SKM-1 (cell line): ENCODE measurements around the gene HIVEP2.
A peak's percentile ranks its signal among the peaks of the same experiment; 100 is the strongest.

Experiments
- DNase-seq: peaks from one replicate; lab custom pipeline; 2025; ENCODE audit not compliant: unreplicated experiment; lab: John Stamatoyannopoulos, UW

Gene HIVEP2

DNA sequence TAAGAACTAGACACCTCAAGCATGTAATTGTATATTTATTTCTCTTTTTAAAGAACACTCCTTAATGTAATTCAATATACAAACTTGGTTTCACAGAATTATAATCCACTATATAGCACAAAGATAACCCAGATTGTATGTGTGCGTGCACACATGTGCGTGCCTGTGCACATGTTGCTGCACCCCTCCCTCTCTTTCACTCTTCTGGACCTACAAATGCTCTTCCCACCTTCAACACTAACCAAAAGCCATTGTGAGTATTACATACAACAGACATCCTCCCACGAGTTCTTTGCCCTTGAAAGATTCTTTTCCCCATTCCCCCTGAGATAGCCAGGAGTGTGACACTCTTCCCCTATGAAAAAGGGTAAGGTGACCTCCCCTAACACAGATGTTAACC lies 193.5 kb downstream of the HIVEP2 start:
- DNase-seq, result no peak

DNA sequence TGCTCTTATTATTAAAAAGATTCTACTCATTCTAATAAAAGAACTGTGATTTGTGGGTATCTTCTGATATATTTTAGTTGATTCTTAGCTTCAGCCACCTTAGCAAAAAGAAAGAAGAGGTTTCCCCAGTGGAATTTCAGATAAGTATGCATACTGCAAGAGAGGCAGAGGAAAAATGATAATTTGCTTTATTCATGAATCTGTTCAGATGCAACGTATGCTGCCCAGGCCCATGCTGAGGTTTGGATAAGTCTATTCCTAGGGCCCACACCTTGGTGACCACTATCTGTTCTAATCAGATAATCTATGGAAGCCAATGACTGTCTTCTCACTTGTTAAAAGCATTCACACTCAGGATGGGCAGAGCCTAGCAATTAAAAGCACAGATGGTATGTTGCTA lies 194.0 kb downstream of the HIVEP2 start:
- DNase-seq, result no peak

DNA sequence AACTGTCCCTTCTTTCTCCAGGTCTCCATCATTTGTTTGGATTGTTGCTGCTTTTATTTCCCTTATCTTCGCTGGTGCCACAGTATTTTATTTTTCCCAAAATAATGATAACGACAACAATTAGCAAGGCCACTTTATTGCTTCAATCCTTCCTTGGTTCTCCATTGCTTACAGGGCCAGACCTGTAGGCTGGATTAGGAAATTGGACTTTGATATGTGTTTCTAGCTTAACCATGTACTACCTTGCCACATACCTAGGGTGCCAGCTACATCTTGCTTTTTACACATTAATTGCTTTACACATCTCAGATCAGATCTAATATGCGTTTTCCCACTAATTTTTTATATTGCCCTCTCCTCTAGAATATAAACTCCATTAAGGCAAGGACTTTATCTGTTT lies 195.4 kb downstream of the HIVEP2 start:
- no peak for DNase-seq

DNA sequence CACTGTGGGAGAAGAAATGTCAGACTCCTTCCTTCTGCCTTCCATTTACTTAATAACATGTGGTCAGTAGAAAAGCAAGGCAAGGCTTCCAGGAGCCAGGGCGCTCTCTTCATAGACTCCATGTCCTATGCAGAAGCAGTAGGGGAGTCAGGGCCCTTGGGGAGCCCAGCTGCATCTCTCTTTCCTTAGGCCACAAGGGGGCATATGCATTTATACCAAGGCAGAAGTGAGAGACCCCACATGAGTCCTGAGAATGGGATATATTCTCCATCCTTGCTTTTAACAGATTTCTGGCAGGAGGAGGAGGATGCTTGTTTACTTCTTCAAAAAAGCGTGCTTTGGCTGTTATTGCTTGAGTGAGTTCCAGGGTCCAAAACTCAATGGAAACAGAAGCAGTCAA lies 198.5 kb downstream of the HIVEP2 start:
- DNase-seq, result no peak

DNA sequence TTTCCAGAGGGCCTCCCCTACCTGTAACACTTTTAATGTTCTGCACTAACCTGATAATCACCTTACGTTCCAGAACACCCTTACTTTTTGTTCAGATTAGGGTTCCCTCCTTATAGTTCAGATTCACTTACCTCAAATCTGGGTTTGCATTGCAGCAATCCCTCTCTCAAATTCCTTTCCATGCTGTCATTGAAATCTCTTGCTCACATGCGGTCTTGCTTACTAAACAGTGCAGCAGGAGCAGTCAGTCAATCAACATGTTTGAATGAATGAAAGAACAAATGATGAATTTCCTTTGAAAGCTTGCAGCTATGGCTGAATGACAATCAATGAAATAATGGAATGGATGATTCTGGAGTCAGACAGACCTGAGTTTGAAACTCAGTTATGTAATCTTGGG lies 200.1 kb downstream of the HIVEP2 start:
- no peak for DNase-seq

DNA sequence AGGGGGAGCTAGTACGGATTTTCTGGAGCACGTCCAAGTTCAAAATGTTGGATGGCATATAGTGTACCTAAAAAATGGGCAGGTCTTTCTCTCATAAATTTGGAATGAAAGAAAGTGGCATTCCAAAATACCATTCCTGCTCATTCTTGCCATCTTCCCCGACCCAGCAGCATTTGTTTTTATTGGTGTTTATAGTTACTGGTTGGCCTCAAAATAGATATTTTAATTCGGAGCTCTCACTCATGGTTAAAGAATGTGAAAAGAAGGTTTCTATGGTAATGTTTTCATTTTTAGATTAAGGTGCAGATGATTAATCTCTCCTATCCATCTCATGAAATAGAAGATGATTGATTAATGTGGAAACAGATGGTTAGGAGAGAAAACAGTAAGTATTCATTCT lies 204.5 kb downstream of the HIVEP2 start:
- no peak for DNase-seq

DNA sequence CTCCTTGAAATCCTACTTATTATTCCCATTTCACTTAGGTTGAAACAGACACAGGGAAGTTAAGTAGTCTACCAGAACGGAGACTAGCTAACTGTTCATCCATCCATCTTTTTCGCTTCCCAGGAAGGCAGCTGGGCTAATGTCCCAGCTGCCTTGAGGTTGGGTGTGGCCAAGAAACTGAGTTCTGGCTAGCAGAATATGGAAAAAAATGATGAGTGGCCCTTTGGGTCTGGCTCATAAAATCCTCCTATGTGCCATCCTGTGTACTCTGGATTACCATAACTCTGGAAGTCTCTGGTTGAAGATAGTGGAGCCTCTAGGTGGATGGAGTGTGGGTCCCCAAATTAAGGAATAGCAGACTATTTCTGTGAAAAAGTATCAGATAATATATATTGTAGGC lies 206.2 kb downstream of the HIVEP2 start:
- DNase-seq, result no peak

DNA sequence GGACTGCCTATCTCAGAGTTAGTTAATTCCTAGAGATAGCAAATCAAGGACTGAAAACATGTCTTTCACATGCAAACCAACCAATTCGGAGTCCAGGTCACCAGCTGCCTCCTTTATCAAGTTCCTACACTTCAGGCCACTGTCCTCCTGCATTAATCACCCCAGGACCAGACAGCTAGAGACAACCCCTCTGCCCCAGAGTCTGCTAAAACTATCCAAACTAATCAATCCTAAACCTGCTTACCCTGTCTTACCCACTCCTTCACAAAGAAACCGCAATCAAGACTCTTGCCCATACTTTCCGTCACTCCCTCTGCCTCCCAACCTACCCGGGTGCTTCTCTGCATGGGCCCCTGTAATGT lies 207.0 kb downstream of the HIVEP2 start:
- no peak for DNase-seq

DNA sequence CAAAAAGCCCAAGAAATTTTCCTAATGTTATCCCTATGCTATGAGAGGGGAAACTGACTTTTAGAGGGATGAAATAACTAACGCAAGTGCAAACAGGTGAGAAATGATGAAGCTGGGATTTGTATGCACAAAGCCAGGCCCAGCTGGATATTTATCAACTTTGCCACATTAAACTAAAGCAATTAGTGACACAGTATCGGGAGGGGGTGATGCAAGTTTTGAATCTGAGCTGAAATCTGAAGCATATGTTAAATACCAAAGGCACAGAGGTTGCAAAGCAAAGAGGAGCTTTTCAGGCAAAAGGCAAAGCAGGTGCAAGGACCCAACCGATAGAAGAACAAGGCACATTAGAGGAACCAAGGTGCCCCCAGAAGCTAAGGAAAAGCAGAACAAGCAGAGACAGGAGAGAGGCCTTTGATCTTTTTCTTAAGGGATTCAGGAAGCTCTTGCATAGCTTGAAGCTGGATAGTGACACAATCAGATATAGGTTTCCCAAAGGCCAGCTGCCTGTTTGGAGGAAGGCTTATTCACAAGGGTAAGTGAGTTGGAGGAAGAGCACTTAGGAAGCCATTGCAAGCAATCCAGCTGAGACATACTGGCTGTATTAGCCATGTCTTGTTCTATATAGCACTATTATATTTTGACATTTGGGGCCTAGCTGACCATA lies 207.5 kb downstream of the HIVEP2 start:
- DNase-seq, result no peak

DNA sequence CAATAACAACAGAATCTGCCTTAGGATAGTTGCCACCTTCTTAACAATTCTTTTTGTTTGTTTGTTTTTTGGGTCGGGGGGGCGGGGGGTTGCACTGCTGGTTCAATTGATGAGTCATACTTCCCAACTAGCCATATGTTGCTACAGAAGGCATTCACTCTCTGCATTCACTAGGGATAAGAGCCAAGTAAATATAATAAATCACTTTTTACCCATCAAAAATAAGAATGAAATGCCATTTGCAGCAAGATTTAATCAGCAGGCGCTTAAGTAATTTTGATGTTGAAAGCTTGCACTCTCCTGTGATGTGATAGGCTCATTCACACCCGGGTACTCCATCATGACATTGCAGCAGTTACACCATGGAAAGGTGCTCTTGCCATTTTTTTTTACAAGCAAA lies 209.8 kb downstream of the HIVEP2 start:
- DNase-seq, result no peak

DNA sequence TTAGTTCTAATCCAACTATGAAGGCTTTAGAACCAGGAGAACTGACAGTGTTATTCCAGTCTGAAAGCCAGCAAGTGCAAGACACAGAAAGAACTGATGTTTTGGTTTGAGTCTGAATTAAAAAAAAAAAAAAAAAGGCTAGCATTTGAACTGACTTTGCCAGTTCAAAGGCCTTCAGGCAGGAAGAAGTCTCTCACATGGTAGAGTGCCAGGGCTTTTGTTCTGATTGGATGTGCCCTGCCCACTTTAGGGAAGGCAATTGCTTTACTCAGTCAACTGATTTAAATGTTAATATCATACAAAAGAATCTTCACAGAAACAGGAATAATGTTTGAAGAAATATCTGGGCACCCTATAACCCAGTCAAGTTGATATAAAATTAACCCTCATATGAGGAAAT lies 212.2 kb downstream of the HIVEP2 start:
- no peak for DNase-seq

DNA sequence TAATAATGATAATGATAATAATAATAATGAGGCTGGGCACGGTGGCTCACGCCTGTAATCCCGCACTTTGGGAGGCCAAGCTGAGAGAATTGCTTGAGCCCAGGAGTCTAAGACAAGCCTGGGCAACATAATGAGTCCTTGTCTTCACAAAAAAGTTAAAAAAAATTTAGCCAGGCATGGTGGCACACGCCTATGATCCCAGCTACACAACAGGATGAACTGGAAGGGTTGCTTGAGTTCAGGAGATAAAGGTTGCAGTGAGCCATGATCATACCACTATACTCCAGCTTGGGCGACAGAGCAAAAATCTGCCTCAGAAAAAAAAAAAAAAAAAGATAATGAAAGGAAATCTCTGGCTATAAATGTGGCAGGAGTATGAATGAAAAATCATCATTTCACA lies 213.4 kb downstream of the HIVEP2 start:
- DNase-seq, result no peak

DNA sequence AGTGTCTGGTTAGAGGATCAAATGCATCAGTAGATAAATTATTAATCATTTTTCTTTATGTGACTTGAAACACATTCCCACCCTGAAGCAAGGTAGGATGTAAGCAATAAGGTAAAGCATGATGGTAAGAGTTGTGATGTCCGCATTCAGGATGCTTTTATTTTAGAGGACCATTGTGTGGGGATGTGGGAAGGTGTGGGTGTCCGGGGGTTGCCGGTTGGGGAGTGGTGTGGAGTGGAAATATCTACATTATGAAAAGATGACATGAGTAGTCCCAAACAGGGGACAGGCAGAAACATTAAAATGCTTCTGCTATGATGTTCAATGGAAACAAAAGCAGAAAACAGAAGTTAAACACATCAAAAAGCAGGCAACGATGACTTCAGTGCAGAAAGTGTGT lies 215.4 kb downstream of the HIVEP2 start:
- DNase-seq, result no peak

DNA sequence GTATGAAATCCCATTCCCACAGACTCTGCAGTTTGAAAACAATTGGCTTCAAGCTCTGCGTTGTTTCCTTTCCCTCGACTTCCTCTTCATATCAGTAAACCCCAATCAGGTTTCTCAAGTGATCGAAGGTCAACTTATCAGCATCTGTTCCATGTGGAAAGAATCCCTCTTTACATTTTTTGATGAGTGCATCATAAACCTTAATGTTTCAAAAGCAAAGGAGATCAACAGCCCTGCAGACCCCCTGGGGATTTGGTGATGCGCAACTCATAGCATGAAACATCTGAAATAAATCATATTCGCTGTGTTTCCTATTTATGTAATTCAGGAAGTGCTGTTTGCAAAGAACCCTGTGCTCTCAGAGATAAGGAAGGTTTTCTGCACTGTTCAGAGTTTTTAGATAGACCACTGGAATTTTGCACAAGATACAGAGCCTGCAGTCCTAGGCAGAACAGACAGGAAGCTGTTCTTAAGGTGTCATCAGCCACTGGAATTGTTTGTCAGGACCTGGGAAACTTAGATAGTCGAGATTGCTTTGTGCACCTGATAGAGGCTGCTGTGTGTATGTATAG lies 216.0 kb downstream of the HIVEP2 start:
- DNase-seq, result peak; percentile 45

DNA sequence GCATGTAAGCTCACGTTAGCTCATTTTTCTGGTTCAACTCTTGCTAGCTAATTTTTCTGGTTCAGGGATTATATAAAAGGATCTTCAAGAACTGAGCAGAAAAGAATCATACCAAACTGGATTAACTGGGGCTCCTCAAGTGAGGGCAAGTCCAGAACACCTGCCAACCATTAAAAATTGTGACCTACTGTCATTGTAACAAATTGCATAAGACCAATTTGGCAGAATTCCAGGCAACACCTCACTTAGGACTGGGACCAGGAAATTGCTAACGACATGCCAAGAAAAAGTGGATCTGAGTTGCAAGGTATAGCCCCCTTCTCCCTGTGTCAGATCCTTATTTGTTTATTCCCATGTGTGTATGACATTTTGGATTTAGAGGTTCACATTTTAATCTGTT lies 216.6 kb downstream of the HIVEP2 start:
- no peak for DNase-seq

DNA sequence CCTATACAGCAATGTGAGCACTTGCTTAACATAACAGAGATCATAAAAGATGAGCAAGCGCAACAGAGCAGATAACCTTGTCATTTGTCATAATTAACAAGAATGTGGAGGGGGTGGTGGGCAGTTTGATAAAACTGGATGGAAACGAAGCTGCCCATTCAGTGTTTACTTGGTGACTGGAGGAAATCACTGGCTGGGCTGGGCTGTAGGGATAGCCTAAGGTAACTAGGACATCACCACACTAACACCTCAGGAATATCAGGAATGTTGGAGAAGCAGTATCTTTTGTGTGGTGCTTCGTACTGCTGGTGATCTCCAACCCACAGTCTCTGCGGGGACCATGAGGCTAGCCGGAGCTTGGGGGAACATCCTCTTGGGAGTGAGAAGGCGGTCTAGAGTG lies 218.4 kb downstream of the HIVEP2 start:
- DNase-seq, result no peak

DNA sequence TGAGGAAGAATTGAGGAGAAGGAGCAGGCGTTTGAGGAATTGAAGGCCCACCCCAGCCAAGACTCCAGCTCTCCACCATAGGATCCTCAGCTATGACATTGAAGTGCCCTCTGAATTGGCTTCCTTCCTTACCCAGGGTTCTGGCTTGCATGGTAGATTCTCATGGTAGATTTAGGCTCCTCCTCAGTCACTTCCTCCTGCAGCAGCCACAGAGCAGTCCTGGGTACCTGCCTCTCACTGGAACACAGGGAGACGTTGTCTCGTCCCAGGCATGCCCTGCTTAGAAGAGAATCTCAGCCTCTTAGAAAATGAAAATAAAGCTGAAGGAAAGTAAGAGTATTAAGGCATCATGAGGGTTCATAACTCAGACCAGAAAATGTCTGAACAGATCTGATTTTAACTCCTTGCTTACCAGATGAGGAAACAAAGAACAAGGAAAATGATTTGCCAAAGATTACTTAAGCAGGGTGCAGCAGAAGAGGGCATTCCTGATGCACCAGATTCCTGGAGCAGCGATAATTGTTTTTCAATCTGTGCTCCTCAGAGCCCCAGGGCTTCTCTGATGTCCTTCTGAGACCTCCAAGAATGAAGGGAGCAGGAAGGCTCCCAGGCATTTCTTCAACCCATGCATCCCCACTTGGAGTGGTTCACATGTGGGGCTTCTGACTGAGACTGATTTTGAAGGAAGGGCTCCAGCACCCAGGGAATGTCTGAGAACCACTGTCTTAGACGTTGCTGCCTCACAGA lies 219.8 kb downstream of the HIVEP2 start:
- DNase-seq, result no peak

DNA sequence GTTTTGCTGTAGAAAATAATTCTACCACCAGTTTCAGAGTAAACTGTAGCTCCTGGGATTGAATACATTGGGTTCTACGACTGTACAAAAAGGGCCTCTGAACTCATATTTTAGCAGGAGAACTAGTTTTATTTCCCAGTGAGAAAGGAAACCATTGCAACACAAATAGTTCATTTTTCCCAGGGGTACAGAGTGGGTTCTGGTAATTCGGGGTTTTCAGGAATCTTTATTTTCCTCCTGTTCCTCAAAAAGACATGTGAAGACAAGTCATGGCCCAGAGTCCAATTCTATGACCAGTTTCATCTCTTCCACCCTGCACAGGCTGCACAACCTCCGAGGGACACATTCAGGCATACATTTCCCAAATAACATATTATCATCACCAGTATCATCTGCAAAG lies 222.1 kb downstream of the HIVEP2 start:
- no peak for DNase-seq

DNA sequence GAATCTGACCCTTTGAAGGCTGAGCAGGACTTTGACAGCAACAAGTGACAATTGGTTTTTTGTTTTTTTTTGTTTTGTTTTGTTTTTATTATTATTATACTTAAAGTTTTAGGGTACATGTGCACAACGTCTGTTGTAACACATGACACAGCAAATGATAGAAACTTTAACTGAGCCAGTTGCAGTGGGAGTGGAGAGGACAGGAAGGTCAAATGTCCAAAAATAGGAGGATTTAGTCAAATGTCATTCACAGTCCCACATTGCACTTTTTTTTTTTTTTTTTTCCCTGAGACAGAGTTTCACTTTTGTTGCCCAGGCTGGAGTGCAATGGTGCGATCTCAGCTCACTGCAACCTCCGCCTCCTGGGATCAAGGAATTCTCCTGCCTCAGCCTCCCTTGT lies 223.0 kb downstream of the HIVEP2 start:
- no peak for DNase-seq

DNA sequence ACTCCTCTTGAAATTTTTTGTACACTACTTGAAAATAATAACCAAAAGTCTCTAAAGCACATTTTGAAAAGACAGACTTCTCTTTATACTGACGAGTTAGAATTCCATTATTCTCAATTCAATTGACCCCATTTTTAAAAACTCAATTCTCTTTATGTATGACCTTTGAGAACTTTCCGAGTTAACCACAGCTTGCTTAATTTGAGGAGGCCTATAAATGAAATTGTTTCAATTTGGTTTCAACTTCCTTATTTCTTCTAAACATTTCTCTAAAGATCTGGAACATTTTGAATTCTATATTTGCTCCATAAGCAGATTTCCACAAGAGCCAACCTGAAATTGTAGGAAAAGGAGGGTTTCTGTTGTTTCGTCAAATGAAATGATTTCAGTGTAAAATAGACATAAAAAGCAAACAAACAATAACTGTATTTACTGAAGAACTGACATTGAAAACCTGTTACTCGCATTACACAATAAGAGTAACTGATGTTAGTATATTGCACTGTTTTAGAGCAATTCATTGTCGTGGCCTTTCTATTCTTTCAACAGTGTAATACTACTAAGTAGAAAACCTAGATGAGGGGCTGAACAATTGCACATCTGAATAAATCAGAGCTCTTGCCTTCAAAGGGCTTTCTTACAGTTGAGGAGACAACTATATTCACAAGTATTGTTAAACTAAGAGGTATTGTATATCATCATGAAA lies 223.6 kb downstream of the HIVEP2 start:
- no peak for DNase-seq

DNA sequence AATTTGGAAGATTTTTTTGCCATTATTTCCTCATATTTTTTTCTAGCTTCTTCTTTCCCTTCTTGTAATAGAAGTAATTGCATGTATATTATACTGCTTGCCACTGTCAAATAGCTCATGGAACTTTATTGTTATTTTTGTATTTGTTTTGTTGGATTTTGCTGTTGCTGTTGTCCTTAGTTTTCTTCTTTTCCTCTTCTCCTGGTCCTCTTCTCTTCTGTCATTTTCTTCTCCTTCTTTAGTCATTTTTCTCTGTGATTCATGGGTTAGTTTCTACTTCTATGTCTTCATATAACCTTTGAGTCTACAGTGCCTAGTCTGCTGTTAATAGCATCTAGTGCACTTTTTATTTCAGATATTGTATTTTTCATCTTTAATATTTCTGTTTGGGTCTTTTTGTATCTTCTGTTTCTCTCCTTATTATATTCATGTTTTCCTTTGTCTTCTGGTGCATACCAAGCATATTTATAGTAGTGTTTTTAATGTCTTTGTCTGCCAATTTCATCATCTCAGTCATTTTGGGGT lies 226.2 kb downstream of the HIVEP2 start:
- DNase-seq, result no peak

DNA sequence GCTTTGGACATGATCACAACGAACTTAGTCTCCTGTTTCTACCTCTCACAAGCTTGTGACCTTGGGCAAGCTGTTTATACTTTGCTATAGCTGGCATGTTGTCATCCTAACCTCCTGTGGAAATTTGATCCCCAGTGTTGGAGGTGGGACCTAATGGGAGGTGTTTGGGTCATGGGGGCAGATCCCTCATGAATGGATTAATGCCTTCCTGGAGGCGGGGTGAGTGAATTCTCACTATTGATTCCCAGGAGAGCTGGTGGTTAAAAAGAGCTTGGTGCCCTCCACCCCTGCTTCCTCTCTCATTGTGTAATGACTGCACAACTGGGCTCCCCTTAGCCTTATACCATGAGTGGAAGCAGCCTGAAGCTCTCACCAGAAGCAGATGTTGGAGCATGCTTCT lies 228.9 kb downstream of the HIVEP2 start:
- DNase-seq, result no peak
